GM12865 (cell line): ENCODE results near the gene IL36RN.

ENCODE experiments used
- DNase-seq: peaks from one replicate; pipeline ENCODE4 v3.0.0; 2010; ENCODE audit warnings: low read depth
- H3K4me3 ChIP-seq: 2 replicates; pipeline ENCODE4 v1.5.1; 2011; ENCODE audit warnings: mild to moderate bottlenecking, low read depth, low read length, control low read depth
- TF ChIP-seq, protein P1 (sequence below): IDR thresholded peaks from 2 replicates; pipeline ENCODE4 v1.5.1; 2011; ENCODE audit warnings: low read length, control low read depth, low read depth, inconsistent platforms; ENCODE audit not compliant: insufficient read depth; ENCODE audit errors: missing control alignments

Gene IL36RN

GRCh38 chr2:113076954-113077669 is 18.1 kb downstream of the IL36RN start:
- DNase-seq = no peak
- TF ChIP-seq, protein P1, sequence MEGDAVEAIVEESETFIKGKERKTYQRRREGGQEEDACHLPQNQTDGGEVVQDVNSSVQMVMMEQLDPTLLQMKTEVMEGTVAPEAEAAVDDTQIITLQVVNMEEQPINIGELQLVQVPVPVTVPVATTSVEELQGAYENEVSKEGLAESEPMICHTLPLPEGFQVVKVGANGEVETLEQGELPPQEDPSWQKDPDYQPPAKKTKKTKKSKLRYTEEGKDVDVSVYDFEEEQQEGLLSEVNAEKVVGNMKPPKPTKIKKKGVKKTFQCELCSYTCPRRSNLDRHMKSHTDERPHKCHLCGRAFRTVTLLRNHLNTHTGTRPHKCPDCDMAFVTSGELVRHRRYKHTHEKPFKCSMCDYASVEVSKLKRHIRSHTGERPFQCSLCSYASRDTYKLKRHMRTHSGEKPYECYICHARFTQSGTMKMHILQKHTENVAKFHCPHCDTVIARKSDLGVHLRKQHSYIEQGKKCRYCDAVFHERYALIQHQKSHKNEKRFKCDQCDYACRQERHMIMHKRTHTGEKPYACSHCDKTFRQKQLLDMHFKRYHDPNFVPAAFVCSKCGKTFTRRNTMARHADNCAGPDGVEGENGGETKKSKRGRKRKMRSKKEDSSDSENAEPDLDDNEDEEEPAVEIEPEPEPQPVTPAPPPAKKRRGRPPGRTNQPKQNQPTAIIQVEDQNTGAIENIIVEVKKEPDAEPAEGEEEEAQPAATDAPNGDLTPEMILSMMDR = no peak
- H3K4me3 ChIP-seq = no peak overlapping the region

DNA sequence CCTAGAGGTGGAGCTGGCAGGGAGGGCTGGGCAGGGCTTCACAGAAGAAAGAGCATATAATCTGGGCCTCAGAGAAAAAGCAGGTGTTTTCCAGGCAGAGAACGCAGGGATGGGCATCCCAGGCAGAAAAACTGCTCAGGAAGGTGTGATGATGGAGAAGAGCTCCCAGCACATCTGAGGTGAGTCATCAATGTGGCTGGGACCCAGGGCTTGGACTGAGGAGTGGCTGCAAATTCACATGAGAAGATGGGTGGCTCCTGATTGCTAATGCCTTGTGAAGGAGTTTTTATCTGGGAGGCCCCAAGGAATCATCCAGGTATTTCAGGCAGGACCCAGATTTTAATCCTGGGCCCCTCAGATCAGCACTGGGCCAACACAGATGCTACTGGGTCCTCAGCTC is 18.9 kb downstream of the IL36RN start:
- H3K4me3 ChIP-seq = no peak overlapping the region

DNA sequence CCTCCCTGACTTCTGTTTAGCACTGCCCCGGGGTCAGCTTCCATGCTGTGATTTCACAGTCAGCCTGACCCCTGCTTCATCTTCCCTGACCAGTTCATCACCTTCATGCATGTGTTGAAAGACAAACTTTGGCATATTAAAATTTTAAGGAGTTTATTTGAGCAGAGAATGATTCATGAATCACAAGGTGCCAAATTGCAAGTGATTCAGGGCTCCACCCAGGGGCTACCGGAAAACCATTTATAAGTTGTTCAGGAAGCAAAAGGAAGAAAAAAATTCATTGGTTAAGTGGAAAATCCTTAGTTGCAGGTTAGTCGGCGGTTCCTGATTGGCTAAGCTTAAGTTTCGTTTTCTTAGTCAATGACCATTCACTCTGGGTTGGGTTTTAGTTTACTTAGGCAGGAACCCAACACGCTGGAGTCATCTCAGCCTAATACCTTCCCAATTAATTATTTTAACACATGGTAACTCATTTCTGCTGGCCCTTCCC is 19.4 kb downstream of the IL36RN start:
- TF ChIP-seq, protein P1 = no peak
- H3K4me3 ChIP-seq = no peak overlapping the region
- DNase-seq = no peak

More for the DNA sequence above, 18.9 kb downstream of the IL36RN start:
- TF ChIP-seq, protein P1 = no peak
- DNase-seq = no peak

DNA sequence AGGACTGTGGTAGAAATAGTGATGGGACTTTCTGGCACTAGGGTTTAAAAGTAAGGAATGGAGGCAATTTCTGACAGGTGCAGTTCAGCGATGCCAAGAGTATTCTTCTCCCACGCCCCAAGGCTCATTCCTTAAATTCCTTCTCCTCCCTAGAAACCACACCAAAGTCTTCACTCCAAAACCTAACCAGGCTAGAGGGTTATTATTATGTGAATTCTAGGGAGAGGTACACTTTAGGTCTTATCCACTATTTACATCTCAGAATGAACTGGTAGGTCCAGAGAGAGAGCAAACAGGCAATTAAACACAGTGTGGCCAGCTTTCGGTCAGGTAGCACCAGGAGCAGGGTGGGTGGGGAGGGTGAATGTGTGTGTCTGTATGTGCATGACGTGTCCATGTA is 20.1 kb downstream of the IL36RN start:
- no peak overlapping the region for H3K4me3 ChIP-seq
- TF ChIP-seq, protein P1 = no peak
- no peak for DNase-seq

- H3K4me3 ChIP-seq = no peak overlapping the region
- DNase-seq = peak; percentile 34
- TF ChIP-seq, protein P1 = peak; percentile 88
Measured at GRCh38 chr2:113080134-113080533, 21.1 kb downstream of the IL36RN start.

- DNase-seq = no peak
- H3K4me3 ChIP-seq = no peak overlapping the region
- TF ChIP-seq, protein P1 = no peak
Measured at GRCh38 chr2:113081488-113082210, 22.7 kb downstream of the IL36RN start.
